Measurements from ENCODE around the gene PCDHGC5.

Gene PCDHGC5

DNA sequence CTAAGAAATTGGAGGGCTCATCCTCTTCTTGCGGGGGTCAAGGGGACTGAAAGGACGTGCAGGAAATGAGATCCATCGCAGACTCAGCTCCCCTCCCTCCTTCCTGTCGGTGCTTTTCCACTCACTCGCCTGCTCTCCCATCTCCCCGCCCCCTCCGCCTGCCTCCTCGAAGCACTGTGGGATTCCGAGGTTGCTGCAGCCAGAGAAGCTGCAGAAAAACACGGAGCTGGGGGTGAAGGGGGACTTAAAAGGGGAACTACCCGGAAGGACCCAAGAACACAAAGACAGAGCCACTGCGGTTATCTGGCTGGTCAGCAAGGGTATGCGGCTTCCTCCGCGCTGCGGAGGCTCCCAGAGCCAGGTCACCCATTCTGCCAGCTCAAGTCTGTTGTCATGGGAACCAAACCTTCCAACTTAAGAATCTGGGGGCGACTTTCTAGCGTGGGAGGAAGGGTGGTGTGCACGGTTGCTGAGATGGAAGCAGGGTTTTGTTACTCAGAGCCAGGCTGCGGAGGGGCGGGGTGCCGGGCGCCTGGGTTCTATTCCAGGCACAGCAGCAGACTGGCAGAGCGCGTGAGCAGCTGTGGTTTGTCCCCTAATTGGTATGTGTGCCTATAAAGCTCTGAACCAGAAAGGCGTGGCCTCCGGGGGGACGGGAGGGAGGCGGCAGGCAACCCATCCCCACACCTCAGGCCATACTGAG is 24.9 kb downstream of the PCDHGC5 start:
- peaks cover 36% of the 10 kb centered on the region for H3K4me1 ChIP-seq (ENCODE audit: control insufficient read depth, insufficient read depth, low read length)
- peak overlapping the region; percentile 74 for H3K9ac ChIP-seq (ENCODE audit: low read length)
- H3K4me3 ChIP-seq (ENCODE audit: low read depth, low read length), result peak overlapping the region; percentile 79
- peak overlapping the region; percentile 65; the same call in 1 of the 2 replicates for H3K27ac ChIP-seq (ENCODE audit: low read depth, low read length)
- no peaks in the 10 kb centered on the region for H3K9me3 ChIP-seq (ENCODE audit: control insufficient read depth, insufficient read depth, low read depth, low read length)
- no peaks in the 10 kb centered on the region for H3K27me3 ChIP-seq (ENCODE audit: control insufficient read depth, insufficient read depth, low read length)
- H3K36me3 ChIP-seq (ENCODE audit: control insufficient read depth, insufficient read depth, low read length), result peaks cover 33% of the 10 kb centered on the region

DNA sequence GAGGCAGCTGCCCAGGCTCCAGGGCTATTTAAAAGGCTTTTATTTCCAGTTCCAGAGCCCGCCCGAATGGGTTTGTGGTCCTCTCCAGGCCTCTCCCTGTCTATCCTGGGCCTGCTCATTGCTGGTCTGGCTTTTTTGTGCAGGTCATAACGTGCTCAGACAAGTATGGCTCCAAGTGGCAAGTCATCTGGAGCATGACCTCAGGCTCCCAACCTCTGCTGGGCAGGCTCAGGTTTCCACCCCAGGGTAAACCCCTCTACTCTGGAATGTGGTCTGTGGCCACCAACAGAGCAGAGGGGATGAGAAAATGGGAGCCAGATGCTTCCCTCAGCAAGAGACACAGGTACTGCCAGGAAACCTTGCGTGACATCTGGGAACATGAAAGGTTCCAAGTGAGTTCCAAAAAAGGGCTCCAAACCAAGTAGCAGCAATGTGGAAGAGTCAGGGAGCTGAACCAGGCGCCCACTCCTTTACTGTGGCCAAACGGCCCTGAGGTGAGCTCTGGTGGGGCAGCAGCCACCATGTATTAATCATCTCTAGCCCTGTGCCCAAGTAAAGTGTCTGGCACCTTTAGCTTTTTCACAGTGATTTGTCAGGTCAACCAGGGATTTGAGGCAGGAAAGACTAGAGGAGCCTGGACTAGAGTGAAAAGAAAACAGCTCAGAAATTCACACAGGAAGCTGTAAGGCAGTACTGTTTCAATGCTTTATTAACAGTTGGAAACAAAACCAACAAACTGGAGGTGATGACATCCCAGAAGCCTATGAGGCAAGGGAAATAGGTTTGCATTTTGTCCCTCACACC is 25.7 kb downstream of the PCDHGC5 start:
- H3K9ac ChIP-seq (ENCODE audit: low read length), result peak overlapping the region; percentile 74
- H3K27me3 ChIP-seq (ENCODE audit: control insufficient read depth, insufficient read depth, low read length), result no peaks in the 10 kb centered on the region
- peak overlapping the region; percentile 79 for H3K4me3 ChIP-seq (ENCODE audit: low read depth, low read length)
- H3K27ac ChIP-seq (ENCODE audit: low read depth, low read length), result peak overlapping the region; percentile 65; the same call in 1 of the 2 replicates
- no peaks in the 10 kb centered on the region for H3K9me3 ChIP-seq (ENCODE audit: control insufficient read depth, insufficient read depth, low read depth, low read length)
- peaks cover 41% of the 10 kb centered on the region for H3K36me3 ChIP-seq (ENCODE audit: control insufficient read depth, insufficient read depth, low read length)
- peaks cover 31% of the 10 kb centered on the region for H3K4me1 ChIP-seq (ENCODE audit: control insufficient read depth, insufficient read depth, low read length)

DNA sequence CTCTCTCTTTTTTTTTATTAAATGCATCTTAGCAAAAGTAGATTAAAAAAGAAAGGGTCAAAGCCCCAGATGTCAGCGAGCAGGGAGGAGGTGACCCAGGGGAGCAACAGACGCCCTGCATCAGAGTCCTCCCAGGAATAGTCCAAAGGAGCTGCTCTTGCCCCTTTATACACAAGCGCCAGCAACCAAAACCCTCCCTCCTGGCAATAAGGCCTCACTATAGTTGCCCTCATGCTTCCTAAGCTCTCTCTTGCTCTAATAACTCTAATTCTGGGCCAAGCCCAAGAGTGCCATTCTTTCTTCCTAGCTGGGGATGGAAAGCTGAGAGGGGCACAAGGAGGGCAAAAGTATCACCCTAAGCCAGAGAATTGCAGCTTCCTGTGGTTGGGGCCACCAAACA is 26.3 kb downstream of the PCDHGC5 start:
- Histone ChIP-seq H3K9me3 (ENCODE audit: control insufficient read depth, insufficient read depth, low read depth, low read length) (no peaks in the 10 kb centered on the region), H3K4me3 (ENCODE audit: low read depth, low read length) (no peak overlapping the region), H3K27ac (ENCODE audit: low read depth, low read length) (peak overlapping the region; percentile 65; the same call in 1 of the 2 replicates), H3K9ac (ENCODE audit: low read length) (peak overlapping the region; percentile 29), H3K27me3 (ENCODE audit: control insufficient read depth, insufficient read depth, low read length) (no peaks in the 10 kb centered on the region), H3K36me3 (ENCODE audit: control insufficient read depth, insufficient read depth, low read length) (peaks cover 47% of the 10 kb centered on the region), H3K4me1 (ENCODE audit: control insufficient read depth, insufficient read depth, low read length) (peaks cover 27% of the 10 kb centered on the region)

DNA sequence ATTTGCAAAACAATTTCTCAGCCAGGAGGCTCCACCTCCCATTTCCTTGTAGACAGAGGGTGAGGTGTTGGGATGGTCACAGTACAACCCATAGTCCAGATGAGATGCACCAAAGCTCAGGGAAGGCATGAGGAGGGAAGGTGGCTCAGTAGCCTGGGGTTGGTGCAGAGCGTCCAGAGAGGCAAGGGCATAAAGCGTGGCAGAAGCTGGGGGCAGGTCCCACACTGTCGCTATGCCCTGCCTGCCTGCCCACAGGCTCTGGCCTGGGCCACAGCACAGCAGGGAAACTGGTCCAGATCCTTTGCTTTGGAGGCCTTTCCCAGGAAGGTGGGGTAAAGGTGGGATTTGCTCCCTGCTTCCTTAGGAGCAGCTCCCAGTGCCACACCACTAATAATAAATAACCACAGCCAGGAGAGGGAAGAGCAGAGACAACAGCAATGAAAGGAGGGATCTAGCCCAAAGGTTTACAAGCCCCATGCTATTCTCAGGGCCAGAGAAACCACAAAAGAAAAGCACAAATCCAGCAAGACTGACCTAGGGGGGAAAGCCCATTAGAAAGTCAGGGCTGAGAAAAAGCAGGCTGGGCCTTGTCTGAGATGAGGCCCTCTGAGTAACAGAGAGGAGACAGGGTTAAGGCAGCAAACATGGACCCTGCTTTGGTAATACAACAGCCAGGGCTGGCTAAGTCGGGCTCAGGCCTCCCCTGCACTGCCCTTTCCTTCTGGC is 27.2 kb downstream of the PCDHGC5 start:
- Histone ChIP-seq H3K27me3 (ENCODE audit: control insufficient read depth, insufficient read depth, low read length) (no peaks in the 10 kb centered on the region), H3K4me3 (ENCODE audit: low read depth, low read length) (no peak overlapping the region), H3K9ac (ENCODE audit: low read length) (no peak overlapping the region), H3K4me1 (ENCODE audit: control insufficient read depth, insufficient read depth, low read length) (peaks cover 27% of the 10 kb centered on the region), H3K9me3 (ENCODE audit: control insufficient read depth, insufficient read depth, low read depth, low read length) (no peaks in the 10 kb centered on the region), H3K36me3 (ENCODE audit: control insufficient read depth, insufficient read depth, low read length) (peaks cover 52% of the 10 kb centered on the region), H3K27ac (ENCODE audit: low read depth, low read length) (peak overlapping the region; percentile 39; the same call in 1 of the 2 replicates)

DNA sequence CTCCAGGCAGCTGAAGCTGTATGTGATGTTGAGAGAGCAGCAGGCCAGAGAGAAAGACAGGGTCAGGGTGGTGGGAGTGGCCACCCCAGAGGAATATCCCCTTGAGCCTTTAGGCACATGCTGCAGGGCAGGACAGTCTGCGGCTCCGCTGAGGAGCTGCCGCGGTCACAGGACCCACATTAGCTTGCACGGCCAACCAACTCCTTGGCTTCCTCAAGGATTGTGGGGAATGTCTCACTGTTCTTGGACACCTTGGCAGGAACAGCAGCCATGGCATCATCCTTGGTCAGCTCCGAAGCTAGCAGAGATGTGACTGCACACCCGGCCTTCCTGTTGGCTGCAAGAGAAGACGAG is 27.8 kb downstream of the PCDHGC5 start:
- Histone ChIP-seq H3K4me1 (ENCODE audit: control insufficient read depth, insufficient read depth, low read length) (peaks cover 27% of the 10 kb centered on the region), H3K27ac (ENCODE audit: low read depth, low read length) (peak overlapping the region; percentile 39; the same call in 1 of the 2 replicates), H3K9me3 (ENCODE audit: control insufficient read depth, insufficient read depth, low read depth, low read length) (no peaks in the 10 kb centered on the region), H3K9ac (ENCODE audit: low read length) (no peak overlapping the region), H3K27me3 (ENCODE audit: control insufficient read depth, insufficient read depth, low read length) (no peaks in the 10 kb centered on the region), H3K36me3 (ENCODE audit: control insufficient read depth, insufficient read depth, low read length) (peaks cover 54% of the 10 kb centered on the region), H3K4me3 (ENCODE audit: low read depth, low read length) (no peak overlapping the region)

DNA sequence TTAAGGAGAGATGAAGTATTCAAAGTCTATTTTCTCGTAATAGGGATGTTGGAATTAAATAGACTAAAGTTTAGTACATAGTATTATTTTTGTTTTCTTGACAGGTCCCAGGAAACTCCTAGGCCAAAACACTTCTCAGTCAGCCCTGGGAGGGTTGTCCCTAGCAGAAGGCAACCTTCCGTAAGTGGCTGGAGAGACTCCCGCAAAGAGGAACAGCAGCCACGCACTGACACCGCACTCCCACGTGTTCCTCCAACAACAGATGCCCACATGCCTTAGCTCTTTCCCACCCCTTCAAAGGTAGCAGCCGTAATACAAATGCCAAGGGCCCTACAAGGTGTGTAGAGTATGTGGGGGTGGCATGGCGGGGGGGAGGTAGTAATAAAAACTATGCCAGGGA is 28.4 kb downstream of the PCDHGC5 start:
- Histone ChIP-seq H3K27me3 (ENCODE audit: control insufficient read depth, insufficient read depth, low read length) (no peaks in the 10 kb centered on the region), H3K36me3 (ENCODE audit: control insufficient read depth, insufficient read depth, low read length) (peaks cover 59% of the 10 kb centered on the region), H3K9ac (ENCODE audit: low read length) (no peak overlapping the region), H3K9me3 (ENCODE audit: control insufficient read depth, insufficient read depth, low read depth, low read length) (no peaks in the 10 kb centered on the region), H3K4me3 (ENCODE audit: low read depth, low read length) (no peak overlapping the region), H3K4me1 (ENCODE audit: control insufficient read depth, insufficient read depth, low read length) (peaks cover 27% of the 10 kb centered on the region), H3K27ac (ENCODE audit: low read depth, low read length) (no peak overlapping the region)

DNA sequence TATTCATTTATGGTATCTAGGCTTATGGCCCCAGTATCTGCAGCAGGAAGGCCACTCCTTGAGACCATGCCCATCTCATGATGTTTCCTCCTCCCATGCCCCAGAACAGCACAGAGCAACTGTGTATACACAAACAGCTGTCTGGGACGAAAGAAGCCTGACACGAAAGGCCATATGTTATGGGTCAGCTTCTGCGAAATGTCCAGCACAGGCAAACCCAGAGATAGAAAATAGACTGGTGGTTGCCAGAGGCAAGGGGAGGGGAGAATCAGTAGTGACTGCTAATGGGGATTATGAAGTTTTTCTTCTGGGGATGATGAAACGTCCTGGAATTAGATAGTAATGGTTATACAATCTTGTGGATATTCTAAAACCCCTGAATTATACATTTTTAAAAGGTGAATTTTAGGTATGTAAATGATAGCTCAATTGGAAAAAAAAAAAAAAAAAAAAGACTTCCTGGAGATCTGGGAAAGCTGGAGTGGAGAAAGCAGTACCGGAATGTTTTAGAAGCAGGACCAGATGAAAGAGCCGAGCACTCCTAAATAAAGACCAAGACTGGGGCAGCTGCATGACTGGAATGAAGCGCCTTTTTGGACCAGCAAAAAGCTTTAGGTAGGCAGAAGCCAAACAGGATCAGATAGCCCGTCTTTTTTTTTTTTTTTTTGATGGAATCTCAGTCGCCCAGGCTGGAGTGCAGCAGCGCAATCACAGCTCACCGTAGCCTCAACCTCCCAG is 29.2 kb downstream of the PCDHGC5 start:
- no peaks in the 10 kb centered on the region for H3K27me3 ChIP-seq (ENCODE audit: control insufficient read depth, insufficient read depth, low read length)
- no peak overlapping the region for H3K4me3 ChIP-seq (ENCODE audit: low read depth, low read length)
- H3K9me3 ChIP-seq (ENCODE audit: control insufficient read depth, insufficient read depth, low read depth, low read length), result no peaks in the 10 kb centered on the region
- H3K27ac ChIP-seq (ENCODE audit: low read depth, low read length), result no peak overlapping the region
- peaks cover 66% of the 10 kb centered on the region for H3K36me3 ChIP-seq (ENCODE audit: control insufficient read depth, insufficient read depth, low read length)
- no peak overlapping the region for H3K9ac ChIP-seq (ENCODE audit: low read length)
- peaks cover 27% of the 10 kb centered on the region for H3K4me1 ChIP-seq (ENCODE audit: control insufficient read depth, insufficient read depth, low read length)

DNA sequence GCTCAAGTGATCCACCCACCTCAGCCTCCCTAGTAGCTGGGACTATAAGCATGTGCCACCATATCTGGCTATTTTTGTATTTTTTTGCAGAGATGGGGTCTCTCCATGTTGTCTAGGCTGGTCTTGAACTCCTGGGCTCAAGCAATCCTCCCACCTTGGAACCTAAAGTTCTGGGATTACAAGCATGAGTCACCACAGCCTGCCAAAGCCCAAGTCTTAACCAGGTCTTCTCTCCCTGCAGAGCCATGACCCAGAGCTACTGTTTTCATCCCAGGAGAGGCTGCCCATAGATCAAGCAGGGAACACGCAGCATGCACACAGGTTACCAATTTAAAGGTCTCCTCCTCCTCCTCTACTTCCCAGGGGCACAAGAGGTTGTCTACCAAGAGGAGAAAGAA is 29.7 kb downstream of the PCDHGC5 start:
- peaks cover 27% of the 10 kb centered on the region for H3K4me1 ChIP-seq (ENCODE audit: control insufficient read depth, insufficient read depth, low read length)
- H3K4me3 ChIP-seq (ENCODE audit: low read depth, low read length), result no peak overlapping the region
- no peak overlapping the region for H3K27ac ChIP-seq (ENCODE audit: low read depth, low read length)
- peaks cover 72% of the 10 kb centered on the region for H3K36me3 ChIP-seq (ENCODE audit: control insufficient read depth, insufficient read depth, low read length)
- H3K9me3 ChIP-seq (ENCODE audit: control insufficient read depth, insufficient read depth, low read depth, low read length), result no peaks in the 10 kb centered on the region
- H3K9ac ChIP-seq (ENCODE audit: low read length), result no peak overlapping the region
- no peaks in the 10 kb centered on the region for H3K27me3 ChIP-seq (ENCODE audit: control insufficient read depth, insufficient read depth, low read length)

DNA sequence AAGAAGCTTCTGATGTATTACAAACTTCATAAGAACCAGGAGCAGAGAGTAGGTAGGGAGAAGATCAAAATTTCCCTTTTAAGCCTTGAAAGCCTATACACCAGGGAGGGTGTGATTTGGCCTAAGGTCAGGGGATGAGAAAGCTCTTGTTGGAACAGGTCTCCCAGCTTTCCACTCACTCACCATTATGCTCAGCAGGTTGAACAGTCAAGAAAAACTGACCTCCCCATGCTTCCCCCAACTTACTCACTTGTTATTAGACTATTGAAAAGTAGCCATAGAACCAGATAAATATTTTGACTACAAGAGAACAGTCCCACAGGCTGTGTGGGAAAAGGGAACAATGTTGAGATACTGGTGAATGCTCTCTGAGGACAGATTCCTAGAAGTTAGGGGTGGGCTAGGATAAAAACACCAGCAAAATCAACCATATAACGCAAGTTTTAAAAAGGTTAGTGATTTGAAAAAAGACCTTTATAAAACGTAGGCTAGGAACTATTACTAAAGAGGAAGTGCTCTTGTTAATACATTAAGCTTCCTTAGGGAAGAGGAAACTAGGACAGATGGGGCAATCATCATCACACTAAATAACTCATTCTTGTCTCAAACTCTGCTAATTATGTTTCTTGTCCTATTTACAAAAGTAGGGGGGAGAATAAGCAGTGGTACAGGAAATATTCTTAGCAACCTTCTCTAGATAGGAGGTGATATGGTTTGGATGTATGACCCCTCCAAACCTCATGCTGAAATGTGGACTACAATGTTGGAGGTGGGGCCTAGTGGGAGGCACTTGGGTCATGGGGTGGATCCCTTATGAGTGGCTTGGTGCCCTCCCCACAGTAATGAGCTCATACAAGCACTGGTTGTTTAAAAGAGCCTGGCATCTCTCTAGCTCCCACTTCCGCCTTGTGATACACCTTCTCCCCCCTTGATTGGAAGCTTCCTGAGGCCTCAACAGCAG is 31.0 kb downstream of the PCDHGC5 start:
- Histone ChIP-seq H3K27me3 (ENCODE audit: control insufficient read depth, insufficient read depth, low read length) (no peaks in the 10 kb centered on the region), H3K4me1 (ENCODE audit: control insufficient read depth, insufficient read depth, low read length) (peaks cover 27% of the 10 kb centered on the region), H3K27ac (ENCODE audit: low read depth, low read length) (no peak overlapping the region), H3K9ac (ENCODE audit: low read length) (no peak overlapping the region), H3K4me3 (ENCODE audit: low read depth, low read length) (no peak overlapping the region), H3K9me3 (ENCODE audit: control insufficient read depth, insufficient read depth, low read depth, low read length) (no peaks in the 10 kb centered on the region), H3K36me3 (ENCODE audit: control insufficient read depth, insufficient read depth, low read length) (peaks cover 81% of the 10 kb centered on the region)

Measured in HUES6 (cell line).